HG02798 (cell line): ENCODE results near the gene PTPRT.

Experiments used
- ATAC-seq: cut with Tn5 transposase; IDR thresholded peaks from one replicate; pipeline ENCODE4 v1.9.1; 2021; ENCODE audit warnings: mild to moderate bottlenecking; ENCODE audit not compliant: unreplicated experiment, poor library complexity

PTPRT gene

GRCh38 chr20:42118409-42119125, 1071.1 kb downstream of the PTPRT start:
- no peak for ATAC-seq

DNA sequence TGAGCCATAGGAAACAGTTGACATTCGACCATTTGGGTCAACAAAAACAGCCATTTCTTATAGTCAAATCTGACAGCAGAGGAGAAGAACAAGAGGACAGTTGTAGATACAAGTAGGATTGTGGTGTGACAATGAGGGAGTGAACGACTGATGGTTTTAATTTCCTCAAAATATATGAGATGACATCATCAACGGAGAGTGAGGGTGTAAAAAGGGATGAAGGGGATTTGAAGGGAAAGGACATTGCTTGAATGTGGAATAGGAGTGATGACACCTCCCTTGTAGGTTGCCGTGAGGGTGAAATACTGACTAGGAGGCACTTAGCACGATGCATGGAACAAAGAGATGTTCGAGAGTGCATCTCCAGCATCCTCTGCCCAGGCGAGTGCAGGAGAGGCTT, 1071.7 kb downstream of the PTPRT start:
- ATAC-seq = no peak

DNA sequence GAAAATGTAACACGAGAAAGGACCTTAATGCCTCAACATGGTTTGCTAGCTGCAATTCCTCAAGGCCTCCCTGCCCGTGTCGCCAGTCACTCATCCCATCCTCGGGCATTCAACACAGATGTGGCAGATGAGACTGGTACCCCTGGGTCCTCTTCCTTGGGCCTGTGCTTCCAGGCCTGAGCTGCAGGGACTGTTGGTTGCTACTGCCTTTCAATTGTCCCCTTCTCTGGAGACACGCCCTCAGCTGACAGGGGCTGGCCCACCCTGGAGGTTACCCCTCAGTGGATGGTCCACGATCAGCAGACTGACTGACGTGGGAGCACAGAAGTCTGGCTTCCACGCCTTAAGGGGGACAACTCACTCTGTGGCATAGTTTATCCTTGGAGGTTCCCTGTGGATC, 1076.5 kb downstream of the PTPRT start:
- no peak for ATAC-seq

GRCh38 chr20:42112161-42112560, 1077.5 kb downstream of the PTPRT start:
- ATAC-seq = no peak

- no peak for ATAC-seq
These were observed 1078.4 kb downstream of the PTPRT start for GRCh38 chr20:42111349-42111748.

DNA sequence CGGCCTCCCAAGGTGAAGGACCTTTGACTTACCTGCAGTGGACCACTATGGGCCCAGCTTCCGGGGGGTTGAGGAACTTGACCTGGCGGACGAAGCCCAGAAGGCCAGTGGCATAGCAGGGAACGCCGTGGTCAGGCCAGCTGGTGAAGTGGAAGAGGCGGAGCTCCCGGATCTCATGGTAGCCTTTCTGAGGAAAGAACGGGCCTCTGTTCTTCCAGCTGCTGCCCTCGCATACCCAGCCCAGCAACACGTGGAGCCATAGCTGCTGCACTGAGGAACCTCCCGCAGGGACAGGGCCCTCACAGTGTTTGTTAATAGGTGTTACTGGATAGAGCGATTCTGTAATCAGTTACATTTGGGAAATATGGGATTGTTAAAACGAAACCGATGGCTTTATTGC, 1079.4 kb downstream of the PTPRT start:
- no peak for ATAC-seq

- no peak for ATAC-seq
These were observed 1087.7 kb downstream of the PTPRT start for GRCh38 chr20:42102000-42102399.

DNA sequence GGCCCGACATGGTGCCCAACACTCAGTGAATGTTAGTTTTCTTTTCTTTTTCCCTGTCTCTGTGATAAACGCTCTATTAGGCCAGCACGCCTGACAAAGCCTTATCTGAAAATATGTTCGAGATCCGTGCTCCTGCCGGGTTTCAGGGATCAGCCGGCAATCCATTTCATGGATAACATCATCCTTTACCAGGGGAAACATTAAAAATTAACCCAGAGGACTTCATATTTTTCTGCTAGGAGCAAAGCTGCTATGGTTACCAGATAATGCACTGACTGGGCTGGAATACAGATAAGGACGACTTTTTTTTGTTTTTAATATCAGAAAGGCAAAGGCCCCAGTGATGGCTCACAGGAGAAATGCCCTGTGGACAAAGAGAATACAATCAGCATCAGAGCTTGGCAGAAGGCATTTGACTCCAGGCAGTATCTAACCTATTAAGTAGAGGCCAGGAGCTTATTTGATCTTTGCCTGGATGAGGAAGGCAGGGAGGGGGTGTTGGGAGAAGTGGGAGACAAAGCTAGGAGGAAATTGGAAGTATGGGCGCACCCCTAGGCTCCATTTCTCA, 1089.5 kb downstream of the PTPRT start:
- ATAC-seq = no peak

DNA sequence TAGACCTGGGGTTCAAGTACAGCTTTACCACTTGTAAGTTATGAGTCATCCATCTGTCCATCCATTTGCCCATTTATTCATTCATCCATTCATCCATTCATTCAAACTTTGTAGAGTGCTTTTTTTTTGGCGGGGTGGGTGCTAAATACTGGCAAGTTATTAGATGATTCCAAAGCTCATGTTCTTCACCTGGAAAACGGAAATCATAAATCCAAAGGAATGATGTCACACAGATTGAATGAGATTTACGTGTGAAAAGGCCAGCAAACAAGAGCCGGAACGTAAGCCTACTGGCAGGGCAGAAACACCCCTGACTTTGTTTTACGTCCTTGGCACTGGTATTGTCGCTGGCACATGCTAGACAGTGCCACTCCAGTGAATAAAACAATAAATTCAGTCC, 1090.6 kb downstream of the PTPRT start:
- no peak for ATAC-seq

GRCh38 chr20:42098418-42098817, 1091.3 kb downstream of the PTPRT start:
- no peak for ATAC-seq

DNA sequence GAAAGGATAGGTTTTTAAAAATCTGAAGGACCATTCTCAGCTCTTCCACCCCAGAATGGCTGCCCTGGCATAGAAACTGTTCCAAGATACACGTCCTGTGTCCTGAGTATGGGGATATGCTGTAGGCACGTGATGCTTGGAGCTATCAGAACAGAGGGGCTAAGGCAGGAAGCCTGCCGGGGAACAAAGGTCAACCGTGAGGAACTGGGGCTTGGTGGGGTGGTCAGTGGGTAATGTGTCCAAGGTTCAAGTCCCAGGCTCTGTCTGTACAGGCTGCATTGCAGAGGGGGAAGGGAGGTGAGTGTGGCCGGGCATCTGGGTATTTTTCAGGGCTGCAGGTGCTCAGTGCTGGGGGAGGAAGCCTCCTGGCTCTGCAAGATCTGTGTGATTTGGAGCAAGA, 1092.0 kb downstream of the PTPRT start:
- no peak for ATAC-seq

- ATAC-seq = no peak
These were observed 1094.5 kb downstream of the PTPRT start for GRCh38 chr20:42095221-42095620.

DNA sequence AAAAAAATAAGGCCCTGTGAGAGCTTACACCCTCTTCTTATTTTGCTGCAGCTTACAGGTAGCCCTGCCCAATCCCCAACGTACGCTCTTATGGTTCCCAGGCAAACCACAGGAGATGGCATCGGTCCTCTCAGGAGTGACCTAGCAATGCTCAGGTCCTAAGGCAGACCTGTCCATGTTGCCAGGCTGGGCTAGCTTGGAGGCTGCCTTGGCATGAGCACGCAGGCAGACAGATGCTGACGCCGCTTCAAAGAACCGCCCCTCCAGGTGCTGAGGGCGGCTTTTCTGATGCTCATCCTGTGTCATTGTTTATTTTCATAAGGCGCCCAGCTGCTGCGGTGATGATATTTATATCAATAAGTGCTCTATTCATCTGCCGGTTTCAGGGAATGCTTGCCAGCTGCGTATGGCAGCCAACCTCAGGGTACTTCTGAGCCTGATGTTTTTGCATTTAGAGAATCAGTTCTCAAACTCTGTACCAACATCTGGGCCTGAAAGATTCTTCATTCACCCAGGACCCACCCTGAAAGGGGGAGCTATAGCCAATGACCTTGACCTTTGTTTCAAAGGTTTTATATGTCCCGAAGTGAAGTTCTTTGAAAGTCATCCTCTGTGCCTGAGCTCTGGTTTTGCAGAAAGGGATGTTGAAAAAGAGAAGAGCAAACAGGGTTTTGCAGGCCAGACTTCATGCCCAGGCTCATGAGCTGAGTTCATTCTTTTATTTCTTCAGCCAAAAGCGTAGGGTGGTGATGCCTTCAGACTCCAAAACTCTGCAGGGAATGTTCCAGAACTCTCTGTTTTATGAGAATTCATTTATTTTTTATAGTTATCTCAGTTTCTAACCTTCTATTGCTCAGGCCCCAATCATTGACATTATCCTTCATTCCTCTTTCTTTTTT, 1095.9 kb downstream of the PTPRT start:
- no peak for ATAC-seq

DNA sequence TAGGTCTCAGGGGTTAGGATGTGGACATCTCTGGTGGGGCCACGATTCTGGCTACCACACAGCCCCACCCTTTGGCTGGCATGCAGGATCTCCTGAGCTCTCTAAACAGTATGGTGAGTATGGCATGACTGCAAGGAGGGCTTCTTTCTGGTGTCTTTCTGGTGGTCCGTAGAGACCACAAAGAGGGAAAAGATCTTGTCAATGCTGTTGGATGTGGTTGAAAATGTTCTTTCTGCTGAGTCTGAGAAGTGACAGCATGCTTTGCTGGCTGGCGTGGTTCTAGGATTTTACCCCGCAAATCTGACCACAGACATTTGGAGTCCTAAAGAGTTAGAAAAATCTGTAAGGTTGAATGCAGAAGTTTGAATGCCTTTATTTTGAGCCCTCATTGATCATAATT, 1096.7 kb downstream of the PTPRT start:
- ATAC-seq = no peak

GRCh38 chr20:42085366-42085765, 1104.3 kb downstream of the PTPRT start:
- ATAC-seq = no peak

GRCh38 chr20:42083280-42083679, 1106.4 kb downstream of the PTPRT start:
- no peak for ATAC-seq

- no peak for ATAC-seq
These were observed 1107.1 kb downstream of the PTPRT start for GRCh38 chr20:42082611-42083010.

DNA sequence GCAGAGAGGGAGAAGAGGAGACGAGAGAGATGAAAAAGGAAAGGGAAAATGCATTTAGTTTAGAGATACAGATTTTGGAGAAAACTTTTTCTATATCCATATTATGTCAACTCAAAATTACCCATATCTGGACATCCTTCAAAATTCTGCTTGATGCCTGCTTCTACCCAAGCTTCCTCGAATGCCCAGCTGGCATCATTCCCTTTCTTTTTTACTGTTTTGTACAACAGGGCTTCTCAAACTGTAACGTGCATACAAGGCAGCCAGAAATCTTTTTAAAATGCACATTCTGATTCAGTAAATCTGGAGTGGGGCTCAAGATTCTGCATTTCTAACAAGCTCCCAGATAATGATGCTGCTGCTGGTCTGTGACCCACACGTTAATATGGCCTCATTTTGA, 1108.8 kb downstream of the PTPRT start:
- no peak for ATAC-seq

GRCh38 chr20:42074944-42075343, 1114.8 kb downstream of the PTPRT start:
- ATAC-seq = no peak

GRCh38 chr20:42067596-42067995, 1122.1 kb downstream of the PTPRT start:
- no peak for ATAC-seq

DNA sequence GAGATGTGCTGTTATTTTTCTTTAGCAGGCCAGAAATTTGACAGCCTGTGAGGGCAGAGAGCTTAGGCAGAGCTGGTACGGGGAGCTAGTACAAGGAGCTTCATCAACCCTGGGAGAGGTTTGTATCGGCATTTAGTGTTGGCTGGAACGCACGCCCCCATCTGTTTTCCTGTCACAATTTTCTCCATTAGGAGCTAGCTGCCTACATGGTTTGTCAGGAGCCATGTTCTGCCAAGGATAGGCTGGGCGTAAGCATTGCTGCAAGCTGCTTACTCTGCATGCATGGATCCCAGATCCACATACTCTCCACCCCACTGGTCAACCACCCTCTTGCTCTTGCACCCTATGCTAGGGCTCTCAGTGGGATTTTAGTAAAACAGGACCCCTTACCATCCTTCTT, 1122.5 kb downstream of the PTPRT start:
- ATAC-seq = no peak
